Erythroblast (primary cell): ENCODE measurements around the gene SF3B3.
"Not testable (repeated sequence)": the region's sequence is repeated elsewhere in the genome, so short reads cannot be mapped to it uniquely, and the experiment has no call there.

ENCODE experiments used
- DNase-seq, 2 experiments: peaks; one replicate each; lab custom pipeline; 2025; lab: John Stamatoyannopoulos, UW
- GATA1 ChIP-seq: IDR thresholded peaks from 2 replicates; pipeline ENCODE4 v1.6.1; 2011; ENCODE audit warnings: low read depth, mild to moderate bottlenecking, control low read depth, low read length, moderate library complexity
- POLR2A ChIP-seq: IDR thresholded peaks from 2 replicates; pipeline ENCODE4 v1.6.1; 2011; ENCODE audit warnings: mild to moderate bottlenecking, low read length

The SF3B3 gene

GRCh38 chr16:70526403-70526802 is 2.8 kb downstream of the SF3B3 start:
- no peak for TF ChIP-seq POLR2A
- TF ChIP-seq GATA1 = no peak

GRCh38 chr16:70527315-70527996 is 3.8 kb downstream of the SF3B3 start:
- no peak for TF ChIP-seq POLR2A
- DNase-seq = peak in 1 of 2 experiments; percentile 17

More at GRCh38 chr16:70526403-70526802, 2.8 kb downstream of the SF3B3 start:
- no peak for DNase-seq

GRCh38 chr16:70529051-70529777 is 5.6 kb downstream of the SF3B3 start:
- TF ChIP-seq POLR2A (no peak), GATA1 (no peak)
- peak; percentile 55 to 75 for DNase-seq

GRCh38 chr16:70529954-70530353 is 6.3 kb downstream of the SF3B3 start:
- DNase-seq = not testable (repeated sequence)

- TF ChIP-seq POLR2A (no peak), GATA1 (no peak)
- peak; percentile 68 to 72 for DNase-seq
These were observed 11.4 kb downstream of the SF3B3 start for GRCh38 chr16:70534971-70535370.

- DNase-seq = no peak
- TF ChIP-seq POLR2A (no peak), GATA1 (no peak)
These were observed 17.4 kb downstream of the SF3B3 start for GRCh38 chr16:70540994-70541393.

- no peak for TF ChIP-seq POLR2A
- TF ChIP-seq GATA1 = no peak
- no peak for DNase-seq
These were observed 20.9 kb downstream of the SF3B3 start for GRCh38 chr16:70544548-70544947.

GRCh38 chr16:70548936-70549335 is 25.3 kb downstream of the SF3B3 start:
- TF ChIP-seq GATA1 (no peak), POLR2A (no peak)
- no peak for DNase-seq

- DNase-seq = no peak
- no peak for TF ChIP-seq POLR2A
- TF ChIP-seq GATA1 = no peak
These were observed 26.5 kb downstream of the SF3B3 start for GRCh38 chr16:70550082-70550481.

GRCh38 chr16:70551788-70552187 is 28.2 kb downstream of the SF3B3 start:
- DNase-seq = no peak
- TF ChIP-seq GATA1 = no peak

- TF ChIP-seq GATA1 = no peak
- no peak for TF ChIP-seq POLR2A
- DNase-seq = no peak
These were observed 29.1 kb downstream of the SF3B3 start for GRCh38 chr16:70552675-70553074.

- DNase-seq = no peak
- TF ChIP-seq GATA1 = no peak
- no peak for TF ChIP-seq POLR2A
These were observed 30.0 kb downstream of the SF3B3 start for GRCh38 chr16:70553645-70554044.

GRCh38 chr16:70556063-70556462 is 32.4 kb downstream of the SF3B3 start:
- TF ChIP-seq GATA1 = no peak
- TF ChIP-seq POLR2A = no peak
- DNase-seq = no peak

GRCh38 chr16:70561623-70562022 is 38.0 kb downstream of the SF3B3 start:
- DNase-seq = no peak
- TF ChIP-seq GATA1 (no peak), POLR2A (no peak)

- TF ChIP-seq GATA1 (no peak), POLR2A (no peak)
- DNase-seq = no peak
These were observed 40.0 kb downstream of the SF3B3 start for GRCh38 chr16:70563636-70564035.

- no peak for DNase-seq
- TF ChIP-seq GATA1 (no peak), POLR2A (no peak)
These were observed 41.4 kb downstream of the SF3B3 start for GRCh38 chr16:70565053-70565452.
